SW 1271 (cell line): ENCODE data around the gene ADAMTSL4.

ENCODE experiments used
- DNase-seq, 2 experiments: peaks; one replicate each; lab custom pipeline; 2025; lab: John Stamatoyannopoulos, UW

Gene ADAMTSL4

DNA sequence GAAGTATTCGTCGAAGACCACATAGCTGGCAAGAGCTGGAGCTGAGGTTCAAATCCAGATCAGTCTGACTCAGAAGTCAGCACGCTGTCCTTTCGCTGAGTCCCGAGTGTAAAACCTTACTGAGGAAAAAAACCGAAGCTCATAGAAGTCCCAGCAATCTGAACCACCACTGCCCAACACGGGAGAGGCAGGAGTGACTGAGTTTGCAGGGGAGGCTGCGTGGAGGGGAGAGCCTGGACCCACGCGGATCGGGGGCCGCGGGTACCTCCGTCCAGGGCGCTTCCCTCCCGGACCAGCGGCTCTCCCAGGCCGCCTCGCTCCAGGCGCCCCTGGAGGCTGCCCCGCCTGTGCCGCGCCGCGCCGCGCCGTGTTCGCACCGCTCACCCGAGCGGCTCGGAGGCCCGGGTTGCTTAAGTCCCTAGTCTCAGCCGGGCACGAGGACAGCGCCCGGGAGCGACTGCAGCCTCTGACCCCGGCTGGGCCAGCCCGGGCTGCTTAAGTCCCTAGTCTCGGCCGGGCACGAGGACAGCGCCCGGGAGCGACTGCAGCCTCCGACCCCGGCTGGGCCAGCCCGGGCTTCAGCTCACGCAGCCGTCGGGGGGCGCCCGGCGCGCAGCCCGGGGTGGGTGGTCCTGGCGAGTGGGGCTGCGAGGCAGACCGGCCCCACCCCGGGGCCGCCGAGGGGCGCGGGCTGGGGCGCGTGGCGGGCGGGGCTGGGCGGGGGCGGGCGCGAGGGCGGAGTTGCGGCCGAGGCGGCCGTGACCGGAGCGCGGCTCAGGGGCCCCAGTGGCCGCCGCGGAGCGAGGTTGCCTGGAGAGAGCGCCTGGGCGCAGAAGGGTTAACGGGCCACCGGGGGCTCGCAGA, at the start of gene ADAMTSL4:
TSS of gene ADAMTSL4 (plus strand) at position 777 of the 864 bp plus-strand sequence. CDS start 2,881 bp downstream, outside the sequence.
- no peak for DNase-seq

DNA sequence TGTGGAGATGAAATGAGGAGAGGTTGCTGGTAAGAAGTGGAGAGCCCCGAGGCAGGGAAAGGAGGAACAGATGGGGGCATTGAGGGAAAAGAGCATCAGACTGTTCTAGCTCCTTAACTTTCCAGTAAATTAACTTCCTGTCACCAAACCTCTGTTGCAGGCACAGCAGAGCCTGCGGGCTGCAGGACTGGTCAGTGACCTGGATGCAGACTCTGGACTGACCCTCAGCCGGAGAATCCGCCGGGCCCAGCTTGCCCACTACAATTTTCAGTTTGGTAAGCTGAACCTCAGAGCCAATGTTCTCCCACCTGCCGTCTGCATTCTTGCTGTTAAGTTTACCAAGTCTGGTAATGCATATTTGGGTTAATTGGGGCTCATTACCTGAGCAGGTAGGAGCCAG, 43.8 kb upstream of the ADAMTSL4 start:
- no peak for DNase-seq

DNA sequence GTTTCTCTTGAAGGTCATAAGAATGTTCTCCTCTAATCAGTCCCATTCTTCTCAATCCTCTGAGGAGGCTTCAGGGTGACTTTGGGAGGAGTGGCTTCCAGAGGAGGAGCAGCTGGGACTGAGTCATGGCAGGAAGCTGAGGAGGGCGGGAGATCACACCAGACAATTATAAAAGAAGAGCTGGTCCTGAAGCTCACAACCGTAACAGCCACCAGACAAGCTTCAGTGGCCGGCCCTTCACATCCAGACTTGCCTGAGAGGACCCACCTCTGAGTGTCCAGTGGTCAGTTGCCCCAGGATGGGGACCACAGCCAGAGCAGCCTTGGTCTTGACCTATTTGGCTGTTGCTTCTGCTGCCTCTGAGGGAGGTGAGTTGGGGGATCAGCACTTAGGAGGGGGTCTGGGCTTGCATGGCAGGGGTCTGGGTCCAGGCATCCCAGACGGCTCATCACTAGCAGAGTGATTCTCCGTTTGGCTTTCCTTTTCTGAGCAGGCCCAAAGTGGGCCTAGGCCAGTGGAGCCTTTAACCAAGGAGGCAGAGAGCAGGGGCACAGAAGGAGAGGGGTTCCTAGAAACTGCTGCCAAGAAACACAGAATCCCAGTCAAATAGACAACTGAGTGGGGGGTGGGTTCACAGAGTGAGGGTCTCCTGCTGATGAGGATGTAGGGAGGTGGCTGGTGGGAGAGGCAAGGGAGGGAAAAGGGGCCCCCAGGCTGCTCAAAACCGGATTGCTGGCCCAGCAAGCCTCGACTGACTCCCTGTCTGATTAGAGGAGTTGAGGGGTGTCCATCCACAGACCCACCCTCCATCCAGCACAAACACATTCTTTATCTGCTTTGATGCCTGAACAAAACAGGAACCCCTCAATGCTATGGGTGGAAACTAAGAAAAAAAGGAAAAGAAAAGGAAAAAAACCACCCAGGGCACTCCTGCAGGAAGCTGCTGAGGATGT, 41.0 kb upstream of the ADAMTSL4 start, which contains the start of gene ECM1:
TSS of gene ECM1 (plus strand) at position 198 of the 953 bp plus-strand sequence. CDS start at position 299, 101 bp downstream.
- DNase-seq, result peak in 1 of 2 experiments; percentile 63

DNA sequence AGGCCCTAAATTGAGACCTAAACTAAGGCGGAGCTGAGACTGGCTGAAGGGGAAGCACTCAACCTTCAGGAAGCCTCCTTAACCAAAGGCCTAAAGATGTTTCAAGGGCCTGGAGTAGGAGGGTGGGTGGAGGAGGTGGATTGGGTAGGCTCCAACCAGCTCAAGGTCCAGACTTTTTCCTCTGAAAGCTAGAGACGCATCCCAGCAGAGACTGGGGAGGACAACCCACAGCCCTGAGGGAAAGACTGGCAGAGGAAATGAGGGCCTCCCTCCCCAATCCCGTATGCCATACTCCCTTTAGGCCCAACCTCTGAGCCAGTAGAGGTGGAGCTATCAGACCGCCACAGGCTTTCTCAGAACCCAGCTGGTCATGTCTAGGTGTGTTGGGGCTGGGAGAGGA, 40.2 kb upstream of the ADAMTSL4 start:
- no peak for DNase-seq

DNA sequence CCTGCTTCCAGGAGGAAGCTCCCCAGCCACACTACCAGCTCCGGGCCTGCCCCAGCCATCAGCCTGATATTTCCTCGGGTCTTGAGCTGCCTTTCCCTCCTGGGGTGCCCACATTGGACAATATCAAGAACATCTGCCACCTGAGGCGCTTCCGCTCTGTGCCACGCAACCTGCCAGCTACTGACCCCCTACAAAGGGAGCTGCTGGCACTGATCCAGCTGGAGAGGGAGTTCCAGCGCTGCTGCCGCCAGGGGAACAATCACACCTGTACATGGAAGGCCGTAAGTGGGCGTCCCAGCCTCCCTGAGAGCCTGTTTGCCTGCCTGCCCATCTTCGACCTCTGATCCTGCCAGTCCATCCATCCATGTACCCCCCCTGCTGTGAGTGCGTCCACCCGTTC, 37.7 kb upstream of the ADAMTSL4 start:
- DNase-seq, result no peak

DNA sequence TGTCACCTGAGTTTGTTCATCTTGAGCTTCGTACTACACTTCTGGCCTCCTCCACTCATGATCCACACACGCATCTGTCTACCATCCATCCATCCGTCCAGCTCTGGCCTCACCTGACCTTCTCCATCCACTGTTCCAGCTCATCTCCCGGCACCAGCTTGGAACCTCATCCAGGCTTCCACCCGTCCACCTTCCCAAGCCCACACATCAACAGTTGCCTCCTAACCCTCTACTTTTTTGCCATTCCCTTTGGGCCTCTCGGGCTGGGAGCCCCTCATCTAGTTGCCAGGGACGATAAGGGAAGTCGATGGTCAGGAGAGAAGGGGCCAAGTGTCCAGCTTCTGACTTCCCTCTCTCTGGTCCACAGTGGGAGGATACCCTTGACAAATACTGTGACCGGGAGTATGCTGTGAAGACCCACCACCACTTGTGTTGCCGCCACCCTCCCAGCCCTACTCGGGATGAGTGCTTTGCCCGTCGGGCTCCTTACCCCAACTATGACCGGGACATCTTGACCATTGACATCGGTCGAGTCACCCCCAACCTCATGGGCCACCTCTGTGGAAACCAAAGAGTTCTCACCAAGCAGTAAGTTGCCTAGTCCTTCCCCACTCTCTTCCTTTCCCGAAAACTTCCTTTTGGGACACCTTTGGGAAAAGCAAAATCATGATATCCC, 37.1 kb upstream of the ADAMTSL4 start:
- DNase-seq, result no peak

DNA sequence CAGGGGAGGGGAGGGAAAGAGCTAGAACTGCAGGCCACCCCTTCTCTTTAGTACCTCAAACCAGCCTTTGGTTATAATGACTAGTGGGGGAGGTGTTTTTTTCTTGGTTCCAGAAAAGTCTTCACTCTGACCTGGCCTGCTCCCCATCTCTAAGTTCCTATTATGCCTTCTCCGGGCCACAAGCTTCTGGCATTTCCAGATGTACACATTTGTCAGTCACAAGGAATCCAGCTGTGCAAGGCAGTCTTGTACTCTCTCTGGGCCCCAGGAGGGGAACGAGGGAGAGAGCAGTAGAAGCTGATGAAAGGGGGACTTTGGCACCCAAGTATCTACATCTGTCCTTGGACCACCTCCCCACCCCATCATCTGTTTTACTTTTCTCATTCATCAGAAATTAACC, 36.4 kb upstream of the ADAMTSL4 start:
- no peak for DNase-seq

DNA sequence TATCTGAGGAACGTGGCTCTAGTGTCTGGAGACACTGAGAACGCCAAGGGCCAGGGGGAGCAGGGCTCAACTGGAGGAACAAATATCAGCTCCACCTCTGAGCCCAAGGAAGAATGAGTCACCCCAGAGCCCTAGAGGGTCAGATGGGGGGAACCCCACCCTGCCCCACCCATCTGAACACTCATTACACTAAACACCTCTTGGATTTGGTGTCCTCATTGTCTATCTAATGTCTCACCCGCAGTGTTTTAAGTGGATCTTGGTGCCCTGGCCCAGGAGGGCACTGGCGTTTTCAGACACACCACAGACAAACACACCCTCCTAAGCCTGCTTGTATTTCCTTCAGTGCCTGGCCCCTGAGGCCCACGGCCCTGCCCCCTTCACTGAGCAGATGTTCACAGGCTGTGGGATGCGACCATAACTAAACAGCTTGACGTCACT, 35.8 kb upstream of the ADAMTSL4 start:
- no peak for DNase-seq

DNA sequence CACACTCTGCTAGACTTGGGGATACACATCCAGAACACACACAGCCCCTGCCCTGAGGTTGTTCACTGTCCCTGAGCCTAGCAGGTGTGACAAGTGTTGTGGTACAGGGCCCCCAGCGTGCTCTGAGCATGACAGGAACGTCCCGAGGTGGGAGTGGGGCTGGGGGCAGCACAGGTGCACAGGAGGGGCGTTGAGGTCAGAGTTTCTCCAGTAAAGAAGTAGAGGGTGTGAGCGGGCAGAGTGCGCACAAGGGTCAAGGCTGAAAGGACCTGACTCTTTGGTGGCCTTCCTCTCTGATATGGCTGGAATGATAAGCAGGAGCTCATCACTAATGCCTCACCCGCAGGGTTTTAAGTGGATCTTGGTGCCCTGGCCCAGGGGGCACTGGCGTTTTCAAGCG, 34.9 kb upstream of the ADAMTSL4 start:
- DNase-seq, result no peak

DNA sequence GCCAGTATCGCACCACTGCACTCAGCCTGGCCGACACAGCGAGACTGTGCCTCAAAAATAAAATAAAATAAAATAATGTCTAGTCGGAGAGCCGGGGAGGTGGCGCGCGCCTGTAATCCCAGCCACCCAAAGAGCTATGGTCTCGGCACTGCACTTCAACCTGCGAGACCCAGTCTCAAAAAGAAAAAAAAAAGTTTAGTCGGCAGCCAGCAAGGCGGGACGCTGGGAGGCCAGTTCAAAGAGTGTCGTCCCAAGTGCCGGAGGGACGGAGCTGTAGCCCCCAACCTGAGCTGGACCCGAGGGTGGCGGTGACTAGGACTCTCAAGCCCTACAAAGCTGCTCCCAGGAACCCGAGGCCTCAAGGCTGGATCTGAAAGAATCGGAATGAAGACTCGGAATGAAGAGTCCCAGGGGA, 34.3 kb upstream of the ADAMTSL4 start:
- DNase-seq, result no peak

DNA sequence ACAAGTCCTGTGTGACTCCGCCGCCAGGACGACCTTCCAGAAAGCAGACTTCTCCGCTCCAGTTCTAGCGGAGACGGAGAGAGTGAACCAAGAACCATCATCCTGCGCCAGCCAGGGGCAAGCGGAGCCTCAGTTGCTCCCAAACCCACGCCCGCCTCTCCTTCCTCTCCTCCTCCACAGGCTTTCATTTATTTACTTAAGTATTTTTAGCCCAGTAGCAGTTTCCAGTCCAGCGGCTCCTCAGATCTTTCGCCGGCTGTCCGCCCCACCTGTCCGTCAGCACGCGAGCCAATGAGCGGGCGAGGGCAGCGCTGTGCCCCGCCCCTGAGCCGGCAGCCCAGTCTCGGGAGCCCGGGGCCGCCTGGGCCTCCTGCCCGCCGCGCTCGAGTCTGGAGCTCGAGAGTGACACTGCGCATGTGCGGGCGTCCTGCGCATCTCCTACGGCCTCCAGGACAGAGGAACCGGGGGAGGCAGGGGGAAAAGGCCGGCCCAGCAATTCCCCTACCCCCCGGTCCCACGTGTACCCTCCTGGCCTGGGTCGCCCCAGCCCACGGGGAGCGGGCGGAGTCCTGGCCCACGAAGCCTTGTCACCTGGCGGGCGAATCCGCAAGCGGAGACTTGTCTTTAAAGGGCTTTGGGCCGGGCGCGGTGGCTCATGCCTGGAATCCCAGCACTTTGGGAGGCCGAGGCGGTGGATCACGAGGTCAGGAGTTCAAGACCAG, 33.7 kb upstream of the ADAMTSL4 start, which contains the start of gene FALEC:
TSS of gene FALEC (plus strand) at position 425 of the 722 bp plus-strand sequence.
- peak; percentile 68 to 87 for DNase-seq

DNA sequence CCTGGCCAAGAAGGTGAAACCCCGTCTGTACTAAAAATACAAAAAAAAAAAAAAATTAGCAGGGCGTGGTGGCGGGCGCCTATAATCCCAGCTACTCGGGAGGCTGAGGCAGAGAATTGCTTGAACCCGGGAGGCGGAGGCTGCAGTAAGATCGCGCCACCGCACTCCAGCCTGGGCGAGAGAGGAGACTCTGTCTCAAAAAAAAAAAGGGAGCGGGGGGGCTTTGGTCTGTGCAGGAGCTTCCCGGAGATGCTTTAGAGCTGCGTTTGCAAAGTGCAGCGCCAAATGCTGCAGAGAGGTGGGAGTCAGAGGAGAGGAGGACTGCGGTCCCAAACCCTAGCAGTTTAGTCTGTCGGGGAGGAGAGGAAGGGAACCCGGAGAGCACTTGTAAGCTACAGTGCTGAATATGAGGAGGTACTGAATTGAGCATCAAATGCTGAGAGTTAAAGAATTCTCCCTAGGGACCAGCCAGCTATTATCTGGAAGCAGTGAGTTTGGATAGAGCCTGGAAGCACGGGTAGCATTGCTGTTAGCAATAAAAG, 33.1 kb upstream of the ADAMTSL4 start:
- no peak for DNase-seq

DNA sequence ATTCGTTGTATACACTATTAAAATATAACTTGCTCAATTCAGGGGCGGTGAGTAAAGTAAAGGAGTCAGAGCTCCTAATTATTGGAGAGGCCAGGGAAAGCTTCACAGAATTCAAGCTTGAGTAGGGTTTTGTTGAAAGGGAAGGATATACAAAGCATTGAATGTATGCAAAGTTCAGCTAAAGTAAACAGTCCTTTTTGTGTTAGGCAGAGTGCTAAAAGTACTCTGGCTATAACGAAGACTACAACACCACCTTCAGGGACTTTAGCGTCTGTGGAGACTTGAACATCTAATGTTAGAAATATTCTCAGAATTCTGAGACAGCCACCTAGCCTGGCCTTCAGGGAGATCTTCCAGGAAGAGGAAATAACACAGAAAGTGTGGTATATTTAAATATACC, 32.6 kb upstream of the ADAMTSL4 start:
- peak in 1 of 2 experiments; percentile 2 for DNase-seq

DNA sequence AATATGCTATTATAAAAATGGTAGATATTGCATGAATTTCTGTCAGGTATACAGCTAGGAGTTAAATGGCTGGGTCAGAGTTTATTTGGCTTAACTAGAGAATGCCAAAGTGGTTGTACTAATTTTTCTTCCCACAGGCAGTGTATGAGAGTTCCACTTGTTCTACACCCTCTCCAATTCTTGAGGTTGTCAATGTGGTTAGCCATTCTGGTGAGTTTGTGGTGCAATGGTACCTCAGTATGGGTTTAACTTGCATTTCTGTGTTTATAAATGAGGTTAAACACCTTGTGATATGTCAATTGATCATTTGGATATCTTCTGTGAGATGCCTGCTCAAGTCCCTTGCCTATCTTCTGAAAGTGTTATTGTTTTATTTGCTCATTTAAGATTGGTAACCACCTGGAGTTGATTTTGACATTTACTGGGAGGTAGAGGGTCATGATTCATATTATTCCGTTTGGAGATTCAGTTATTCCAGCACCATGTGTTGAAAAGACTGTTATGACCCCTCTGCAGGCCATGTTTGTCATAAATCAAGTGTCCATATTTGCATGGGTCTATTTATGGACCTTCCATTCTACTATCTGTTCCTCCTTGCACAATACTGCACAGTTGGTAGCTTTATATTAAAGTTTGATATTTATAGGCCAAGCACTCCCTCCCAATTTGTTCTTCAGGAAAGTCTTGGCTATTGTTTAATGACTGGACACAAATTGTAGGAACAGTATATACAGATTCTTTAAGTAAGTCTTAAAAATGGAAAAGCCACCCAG, 27.8 kb upstream of the ADAMTSL4 start:
- DNase-seq, result no peak

DNA sequence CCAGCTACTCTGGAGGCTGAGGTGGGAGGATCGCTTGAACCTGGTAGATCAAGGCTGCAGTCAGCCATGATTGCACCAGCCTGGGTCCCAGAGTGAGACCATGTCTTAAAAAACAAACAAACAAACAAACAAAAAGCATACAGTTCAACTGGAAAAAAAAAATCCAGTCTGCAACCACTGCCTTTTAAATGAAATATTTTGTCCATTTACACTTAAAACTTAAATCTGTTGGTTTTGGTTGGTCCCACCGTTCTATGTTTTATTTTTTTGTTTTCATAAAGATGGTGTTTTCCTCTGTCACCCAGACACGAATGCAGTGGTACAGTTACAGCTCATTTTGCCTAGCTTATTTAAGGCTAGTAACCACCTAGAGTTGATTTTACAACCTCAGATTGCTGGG, 23.9 kb upstream of the ADAMTSL4 start:
- DNase-seq, result no peak

DNA sequence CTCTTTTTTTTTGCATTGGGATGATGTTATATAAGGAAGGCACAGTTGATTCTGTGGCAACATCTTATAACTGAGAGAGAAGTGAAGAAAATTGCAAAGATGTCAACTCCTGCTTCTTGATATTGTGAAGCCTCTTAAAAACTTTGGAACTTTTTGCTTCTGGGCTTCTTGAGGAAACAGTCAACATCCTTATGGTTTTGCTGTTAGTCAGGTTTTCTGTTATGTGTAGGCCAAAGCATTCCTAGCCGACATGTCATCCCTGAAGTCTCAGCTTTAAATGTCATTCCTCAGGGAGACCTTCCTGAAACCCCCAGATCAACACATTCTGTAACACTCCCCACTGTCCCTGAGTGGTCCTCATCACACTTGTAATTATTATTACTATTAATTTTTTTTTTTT, 21.0 kb upstream of the ADAMTSL4 start:
- DNase-seq, result no peak

DNA sequence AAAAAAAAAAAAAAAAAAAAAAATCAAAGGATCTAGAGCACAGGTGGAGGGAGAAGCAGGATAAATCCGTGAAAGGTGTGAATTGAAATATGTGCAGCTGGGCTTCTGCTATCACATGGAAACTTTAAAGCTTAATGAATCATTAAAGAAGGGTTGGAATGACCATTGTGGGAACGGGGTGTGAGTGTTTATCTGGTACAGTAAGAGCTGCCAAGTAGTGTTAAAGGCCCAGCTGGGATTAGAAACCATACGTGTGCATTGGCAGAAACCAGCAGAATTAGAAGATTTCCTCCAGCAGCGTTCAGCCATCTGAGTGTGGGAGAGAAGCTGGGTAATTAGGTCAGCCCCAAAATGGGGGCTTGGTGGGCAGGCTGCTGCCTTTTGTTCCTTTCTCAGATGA, 20.2 kb upstream of the ADAMTSL4 start:
- no peak for DNase-seq

DNA sequence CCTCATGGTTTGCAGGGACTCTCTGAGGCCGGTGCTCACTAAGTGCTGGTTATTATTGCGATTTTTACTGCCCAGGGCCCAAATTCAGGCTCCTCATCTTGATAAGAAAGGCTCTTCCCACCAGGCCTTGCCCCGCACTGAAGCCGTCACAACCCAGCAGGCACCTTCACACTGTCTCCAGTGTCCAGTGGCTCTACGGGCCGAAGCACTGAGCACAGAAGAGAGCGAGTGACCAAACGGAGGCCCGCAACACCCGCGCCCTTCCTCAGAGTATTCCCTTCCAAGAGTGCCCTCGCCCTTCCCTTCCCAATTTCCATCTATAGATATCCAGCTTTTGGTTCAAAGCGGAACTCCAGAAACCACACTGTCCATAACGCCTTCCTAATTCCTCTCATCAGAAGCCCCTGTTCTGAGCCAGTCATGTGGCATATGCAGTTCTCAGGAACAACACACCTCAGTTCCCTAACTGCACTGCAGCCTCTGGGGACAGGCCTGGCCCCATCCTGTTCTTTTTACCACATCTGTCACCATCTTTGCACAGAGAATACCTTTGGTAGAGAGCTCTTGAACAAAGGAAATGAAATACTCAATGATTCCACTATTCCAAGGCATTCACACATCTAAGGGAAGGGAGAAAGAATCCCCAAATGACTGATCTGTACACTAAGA, 18.6 kb upstream of the ADAMTSL4 start:
- no peak for DNase-seq

DNA sequence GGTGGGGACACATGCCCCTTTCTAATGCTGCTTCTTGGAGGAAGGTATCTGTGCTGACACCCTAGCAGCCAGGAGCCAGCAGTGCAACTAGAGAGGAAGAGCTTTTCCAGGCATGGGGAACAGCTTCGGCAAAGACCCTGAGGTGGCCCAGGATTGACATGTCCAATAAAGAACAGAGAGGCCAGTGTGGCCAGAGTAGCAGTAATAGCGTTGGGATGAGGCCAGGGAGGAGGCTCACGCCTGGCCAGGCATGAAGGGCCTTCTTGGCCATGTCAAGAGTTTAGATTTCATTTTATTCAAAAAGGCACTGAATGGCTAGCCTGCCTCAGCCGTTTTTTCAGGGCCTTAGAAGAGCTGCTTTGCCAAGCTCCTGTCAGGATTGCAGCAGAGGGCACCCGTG, 16.3 kb upstream of the ADAMTSL4 start:
- DNase-seq, result no peak

DNA sequence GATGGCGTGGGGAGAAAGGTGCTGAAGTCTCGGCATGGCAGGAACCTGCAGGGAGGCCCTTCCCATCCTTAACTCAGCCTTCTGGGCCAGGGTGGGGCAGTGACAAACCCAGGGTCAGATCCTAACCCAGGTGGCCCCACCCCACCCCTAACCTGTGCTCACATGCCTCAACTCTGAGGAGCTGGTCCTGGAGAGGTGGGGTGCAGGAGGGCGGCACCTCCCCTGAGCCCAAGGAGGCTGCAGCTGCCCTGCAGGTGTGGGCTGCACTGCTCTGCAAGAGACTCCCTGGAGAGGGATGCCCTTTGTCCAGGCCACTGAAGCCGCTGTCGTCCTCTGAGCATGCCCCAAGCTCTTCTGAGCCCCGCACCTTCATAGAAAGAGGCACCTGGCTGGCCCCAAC, 15.2 kb upstream of the ADAMTSL4 start:
- DNase-seq, result no peak
